Measurements from ENCODE around the gene LINGO3. TPM values are rescaled to one million over a fixed set of nuclear protein-coding genes. Genes with fewer than 3 reads are reported as not detected.

Gene LINGO3
- total RNA-seq, 2 experiments from 2014 or later = 0.33 to 0.39 TPM

- peak overlapping the region; percentile 97 for H3K4me3 Mint-ChIP-seq
- H3K27me3 Mint-ChIP-seq = no peaks in the 10 kb centered on the region
- H3K27ac ChIP-seq (ENCODE audit: low read depth in 1 of 2, low read length in 2 of 2) = peak overlapping the region; percentile 50 to 94
- H3K9me3 Mint-ChIP-seq = no peaks in the 10 kb centered on the region
- peaks cover 49% of the 10 kb centered on the region for H3K36me3 Mint-ChIP-seq (ENCODE audit: low read depth)
- peak; percentile 98 to 99 (median 99) for DNase-seq
- H3K36me3 ChIP-seq (ENCODE audit: insufficient read depth, low read length) = peaks cover 24% of the 10 kb centered on the region
- TF ChIP-seq, protein P1, sequence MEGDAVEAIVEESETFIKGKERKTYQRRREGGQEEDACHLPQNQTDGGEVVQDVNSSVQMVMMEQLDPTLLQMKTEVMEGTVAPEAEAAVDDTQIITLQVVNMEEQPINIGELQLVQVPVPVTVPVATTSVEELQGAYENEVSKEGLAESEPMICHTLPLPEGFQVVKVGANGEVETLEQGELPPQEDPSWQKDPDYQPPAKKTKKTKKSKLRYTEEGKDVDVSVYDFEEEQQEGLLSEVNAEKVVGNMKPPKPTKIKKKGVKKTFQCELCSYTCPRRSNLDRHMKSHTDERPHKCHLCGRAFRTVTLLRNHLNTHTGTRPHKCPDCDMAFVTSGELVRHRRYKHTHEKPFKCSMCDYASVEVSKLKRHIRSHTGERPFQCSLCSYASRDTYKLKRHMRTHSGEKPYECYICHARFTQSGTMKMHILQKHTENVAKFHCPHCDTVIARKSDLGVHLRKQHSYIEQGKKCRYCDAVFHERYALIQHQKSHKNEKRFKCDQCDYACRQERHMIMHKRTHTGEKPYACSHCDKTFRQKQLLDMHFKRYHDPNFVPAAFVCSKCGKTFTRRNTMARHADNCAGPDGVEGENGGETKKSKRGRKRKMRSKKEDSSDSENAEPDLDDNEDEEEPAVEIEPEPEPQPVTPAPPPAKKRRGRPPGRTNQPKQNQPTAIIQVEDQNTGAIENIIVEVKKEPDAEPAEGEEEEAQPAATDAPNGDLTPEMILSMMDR (IDR thresholded peaks at IDR 0.05) = no peak
- ChIA-PET CTCF (interaction anchor here (0.6 to 2.0 kb wide), 4 partner anchors 8 to 33 kb away, joined by 3 to 5 read pairs (median 4); partner anchors contain the start of gene PLEKHJ1), POLR2A (interaction anchor here (0.6 to 11.5 kb wide), 11 partner anchors 13 to 209 kb away, joined by 3 to 195 read pairs (median 4); partner anchors contain the start of genes AMH, JSRP1, LSM7 and PLEKHJ1)
- peaks cover 0 to 6% of the 10 kb centered on the region in 2 experiments for H3K9me3 ChIP-seq (ENCODE audit: control insufficient read depth in 1 of 2, insufficient read depth in 1 of 2, low read length in 2 of 2)
- peak; percentile 77 for ATAC-seq (ENCODE audit: poor library complexity)
- peak overlapping the region; percentile 97 for H3K27ac Mint-ChIP-seq
- H3K4me1 Mint-ChIP-seq (ENCODE audit: low read depth) = peaks cover 31% of the 10 kb centered on the region
- peaks cover 0 to 6% of the 10 kb centered on the region in 2 experiments for H3K27me3 ChIP-seq (ENCODE audit: control insufficient read depth in 1 of 2, insufficient read depth in 2 of 2, low read length in 2 of 2)
- peaks cover 51% of the 10 kb centered on the region for H3K4me1 ChIP-seq (ENCODE audit: insufficient read depth, low read length)
- intact Hi-C loops (cut with DNase I, micrococcal nuclease) = loop anchor here (1.0 to 10.0 kb wide), 6 partner anchors 11 to 865 kb away; partner anchors contain the start of genes DAZAP1 (in 1 of the 2), GAMT (in 1 of the 2), LSM7 (in 1 of the 2) and PLEKHJ1 (in 1 of the 2)
- peak overlapping the region; percentile 98 for H3K4me3 ChIP-seq (ENCODE audit: low read length)
These were observed 38.5 kb downstream of the LINGO3 start for GRCh38 chr19:2269244-2270156.

DNA sequence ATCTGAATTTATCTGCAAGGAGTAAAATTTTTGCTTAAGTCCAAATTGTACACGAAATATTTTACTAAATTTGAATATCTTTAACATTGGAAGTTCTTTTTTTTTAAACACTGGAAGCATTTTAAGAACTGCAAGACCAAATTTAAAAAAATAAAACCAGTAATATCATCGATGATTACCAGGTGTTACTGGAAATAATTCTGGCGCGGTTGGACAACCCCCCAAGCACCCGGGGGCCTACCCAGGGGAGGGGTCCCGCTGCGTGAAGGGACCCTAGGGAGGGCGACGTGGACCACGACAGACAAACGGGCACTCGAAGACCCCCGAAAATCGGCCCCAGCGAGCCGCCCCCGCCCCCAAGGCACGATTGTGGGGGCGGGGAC is 39.1 kb downstream of the LINGO3 start:
- Histone ChIP-seq H3K36me3 (ENCODE audit: insufficient read depth, low read length) (peaks cover 24% of the 10 kb centered on the region), H3K27ac (ENCODE audit: low read depth in 1 of 2, low read length in 2 of 2) (peak overlapping the region in 1 of 2 donors; percentile 40), H3K9me3 (ENCODE audit: control insufficient read depth in 1 of 2, insufficient read depth in 1 of 2, low read length in 2 of 2) (peaks cover 0 to 6% of the 10 kb centered on the region in 2 experiments), H3K27me3 (ENCODE audit: control insufficient read depth in 1 of 2, insufficient read depth in 2 of 2, low read length in 2 of 2) (peaks cover 0 to 6% of the 10 kb centered on the region in 2 experiments), H3K4me3 (ENCODE audit: low read length) (peak overlapping the region; percentile 64), H3K4me1 (ENCODE audit: insufficient read depth, low read length) (peaks cover 45% of the 10 kb centered on the region)
- H3K4me1 Mint-ChIP-seq (ENCODE audit: low read depth) = peaks cover 25% of the 10 kb centered on the region
- ChIA-PET CTCF (no interaction called here), POLR2A (interaction anchor here (7.7 to 11.5 kb wide), 2 partner anchors 12 to 30 kb away, joined by 103 to 195 read pairs; partner anchors contain the start of genes JSRP1 and SF3A2)
- H3K36me3 Mint-ChIP-seq (ENCODE audit: low read depth) = peaks cover 42% of the 10 kb centered on the region
- H3K27me3 Mint-ChIP-seq = no peaks in the 10 kb centered on the region
- no peak for ATAC-seq (ENCODE audit: poor library complexity)
- peak overlapping the region; percentile 97 for H3K4me3 Mint-ChIP-seq
- TF ChIP-seq, protein P1 (IDR thresholded peaks at IDR 0.05) = no peak
- DNase-seq = no peak
- intact Hi-C loops (cut with DNase I, micrococcal nuclease) = loop anchor here (1.0 to 10.0 kb wide), 3 partner anchors 11 to 864 kb away; partner anchors contain the start of genes DAZAP1 (in 1 of the 2), GAMT (in 1 of the 2), PLEKHJ1 (in 1 of the 2) and SF3A2 (in 1 of the 2)
- peak overlapping the region; percentile 97 for H3K27ac Mint-ChIP-seq
- no peaks in the 10 kb centered on the region for H3K9me3 Mint-ChIP-seq

DNA sequence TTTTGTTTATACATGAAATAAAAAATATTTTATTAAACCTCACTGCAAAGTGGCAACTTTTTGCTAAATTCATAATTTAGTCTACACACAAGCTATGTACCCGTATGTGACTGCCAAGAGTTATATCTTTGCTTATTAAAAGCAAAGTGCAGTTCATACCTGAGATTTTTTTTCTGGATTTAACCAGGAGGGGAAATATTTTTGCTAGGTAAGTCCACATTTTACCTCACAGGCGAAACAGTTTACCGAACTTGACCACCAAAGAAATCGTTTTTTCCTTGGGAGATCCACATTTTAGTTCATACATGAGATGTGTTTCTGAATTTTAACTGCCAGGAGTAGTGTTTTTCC is 39.5 kb downstream of the LINGO3 start:
- H3K4me3 ChIP-seq (ENCODE audit: low read length) = peak overlapping the region; percentile 64
- H3K36me3 Mint-ChIP-seq (ENCODE audit: low read depth) = peaks cover 39% of the 10 kb centered on the region
- TF ChIP-seq, protein P1 (IDR thresholded peaks at IDR 0.05) = no peak
- peak overlapping the region; percentile 97 for H3K27ac Mint-ChIP-seq
- CTCF ChIA-PET = no interaction called here
- intact Hi-C loops (cut with DNase I, micrococcal nuclease) = loop anchor here in 1 of 2 experiments (10.0 kb wide), 1 partner anchor 864 kb away; the partner anchor contains the start of genes DAZAP1 and GAMT
- ATAC-seq (ENCODE audit: poor library complexity) = no peak
- no peaks in the 10 kb centered on the region for H3K27me3 Mint-ChIP-seq
- peak overlapping the region; percentile 97 for H3K4me3 Mint-ChIP-seq
- DNase-seq = no peak
- peaks cover 21% of the 10 kb centered on the region for H3K4me1 Mint-ChIP-seq (ENCODE audit: low read depth)
- no peak overlapping the region for H3K27ac ChIP-seq (ENCODE audit: low read depth in 1 of 2, low read length in 2 of 2)
- H3K9me3 ChIP-seq (ENCODE audit: control insufficient read depth in 1 of 2, insufficient read depth in 1 of 2, low read length in 2 of 2) = peaks cover 0 to 6% of the 10 kb centered on the region in 2 experiments
- H3K36me3 ChIP-seq (ENCODE audit: insufficient read depth, low read length) = peaks cover 23% of the 10 kb centered on the region
- H3K9me3 Mint-ChIP-seq = no peaks in the 10 kb centered on the region
- H3K27me3 ChIP-seq (ENCODE audit: control insufficient read depth in 1 of 2, insufficient read depth in 2 of 2, low read length in 2 of 2) = peaks cover 0 to 6% of the 10 kb centered on the region in 2 experiments
- H3K4me1 ChIP-seq (ENCODE audit: insufficient read depth, low read length) = peaks cover 41% of the 10 kb centered on the region
- POLR2A ChIA-PET = interaction anchor here (7.7 to 11.5 kb wide), 2 partner anchors 12 to 30 kb away, joined by 103 to 195 read pairs; partner anchors contain the start of genes JSRP1 and SF3A2
